Activated naive CD4-positive, alpha-beta T cell treated with anti-CD3 and anti-CD28 coated beads, Interleukin-2, amount 50 U/mL, for 72 hours (primary cell): ENCODE data around the gene COL18A1. TPM values are rescaled to one million over a fixed set of nuclear protein-coding genes. Genes with fewer than 3 reads are reported as not detected.

Source experiments
- ATAC-seq, 2 donors: fragments of 150-1000 bp; cut with Tn5 transposase; 2 replicates each; pipeline ENCODE4 v1.10.0; 2021; ENCODE audit warnings: mild to moderate bottlenecking in 2 of 2, moderate library complexity in 2 of 2
- DNase-seq, 2 donors: peaks; one replicate each; pipeline ENCODE4 v3.0.0; 2021 to 2022; ENCODE audit warnings: low spot score in 2 of 2
- H3K27ac Mint-ChIP-seq, 2 donors: one replicate each; pipeline ENCODE4 v1.8.0; 2022; ENCODE audit warnings: mild to moderate bottlenecking in 2 of 2, mixed read lengths in 2 of 2
- H3K36me3 Mint-ChIP-seq, 2 donors: one replicate each; pipeline ENCODE4 v1.8.0; 2022; ENCODE audit warnings: mixed read lengths in 2 of 2
- H3K9me3 Mint-ChIP-seq, 2 donors: one replicate each; pipeline ENCODE4 v1.8.0; 2022; ENCODE audit warnings: mixed read lengths in 2 of 2
- total RNA-seq, 2 donors: library from RNA; stranded (reverse); gene quantifications; one replicate each; pipeline ENCODE4 v1.2.3, GENCODE V29; 2022

The COL18A1 gene
- total RNA-seq, 2 donors from 2014 or later, result 4.3 to 22.3 TPM

GRCh38 chr21:45405271-45405818, 380 bp downstream of the COL18A1 start:
- peak in 1 of 2 donors; percentile 34 for DNase-seq
- Mint-ChIP-seq H3K36me3 (peaks cover 11 to 17% of the 10 kb centered on the region in 2 donors), H3K9me3 (peaks cover 4 to 7% of the 10 kb centered on the region in 2 donors), H3K27ac (no peak overlapping the region)
- ATAC-seq, result peak; percentile 38 to 51

GRCh38 chr21:45405819-45406762, 1.1 kb downstream of the COL18A1 start:
- Mint-ChIP-seq H3K27ac (peak overlapping the region in 1 of 2 donors; percentile 50), H3K36me3 (peaks cover 9 to 16% of the 10 kb centered on the region in 2 donors), H3K9me3 (peaks cover 3 to 6% of the 10 kb centered on the region in 2 donors)
- DNase-seq (no peak), ATAC-seq (peak; percentile 13 to 34)

- ATAC-seq (no peak), DNase-seq (no peak)
- Mint-ChIP-seq H3K9me3 (no peaks in the 10 kb centered on the region), H3K27ac (no peak overlapping the region), H3K36me3 (peaks cover under 1 to 7% of the 10 kb centered on the region in 2 donors)
Observed at GRCh38 chr21:45406801-45407628, 2.0 kb downstream of the COL18A1 start.

- Mint-ChIP-seq H3K9me3 (no peaks in the 10 kb centered on the region), H3K27ac (no peak overlapping the region), H3K36me3 (peaks cover 0 to 7% of the 10 kb centered on the region in 2 donors)
- ATAC-seq (no peak), DNase-seq (no peak)
Observed at GRCh38 chr21:45407629-45408247, 2.8 kb downstream of the COL18A1 start.

GRCh38 chr21:45408271-45408791, 3.4 kb downstream of the COL18A1 start:
- no peak overlapping the region for H3K27ac Mint-ChIP-seq
- ATAC-seq, result no peak
- no peak for DNase-seq
- H3K36me3 Mint-ChIP-seq, result peaks cover 0 to 7% of the 10 kb centered on the region in 2 donors
- no peaks in the 10 kb centered on the region for H3K9me3 Mint-ChIP-seq

GRCh38 chr21:45408801-45409261, 3.9 kb downstream of the COL18A1 start:
- ATAC-seq (no peak), DNase-seq (no peak)
- Mint-ChIP-seq H3K36me3 (peaks cover 0 to 5% of the 10 kb centered on the region in 2 donors), H3K27ac (no peak overlapping the region), H3K9me3 (no peaks in the 10 kb centered on the region)

GRCh38 chr21:45409466-45410150, 4.6 kb downstream of the COL18A1 start:
- Mint-ChIP-seq H3K36me3 (no peaks in the 10 kb centered on the region), H3K9me3 (no peaks in the 10 kb centered on the region)

GRCh38 chr21:45410151-45410864, 5.3 kb downstream of the COL18A1 start:
- Mint-ChIP-seq H3K36me3 (no peaks in the 10 kb centered on the region), H3K9me3 (no peaks in the 10 kb centered on the region), H3K27ac (no peak overlapping the region)
- DNase-seq (no peak), ATAC-seq (no peak)

More at GRCh38 chr21:45409466-45410150, 4.6 kb downstream of the COL18A1 start:
- H3K27ac Mint-ChIP-seq, result no peak overlapping the region
- no peak for ATAC-seq
- no peak for DNase-seq

GRCh38 chr21:45410865-45411809, 6.2 kb downstream of the COL18A1 start:
- Mint-ChIP-seq H3K27ac (no peak overlapping the region), H3K9me3 (no peaks in the 10 kb centered on the region)
- no peak for ATAC-seq

GRCh38 chr21:45411810-45412206, 6.8 kb downstream of the COL18A1 start:
- H3K27ac Mint-ChIP-seq, result no peak overlapping the region
- no peaks in the 10 kb centered on the region for H3K9me3 Mint-ChIP-seq
- no peaks in the 10 kb centered on the region for H3K36me3 Mint-ChIP-seq
- no peak for ATAC-seq
- DNase-seq, result no peak

More at GRCh38 chr21:45410865-45411809, 6.2 kb downstream of the COL18A1 start:
- DNase-seq, result no peak
- H3K36me3 Mint-ChIP-seq, result no peaks in the 10 kb centered on the region

GRCh38 chr21:45412491-45412890, 7.5 kb downstream of the COL18A1 start:
- H3K9me3 Mint-ChIP-seq, result no peaks in the 10 kb centered on the region

GRCh38 chr21:45412909-45413611, 8.1 kb downstream of the COL18A1 start:
- no peak for DNase-seq
- Mint-ChIP-seq H3K36me3 (no peaks in the 10 kb centered on the region), H3K9me3 (no peaks in the 10 kb centered on the region), H3K27ac (no peak overlapping the region)
- ATAC-seq, result no peak

More at GRCh38 chr21:45412491-45412890, 7.5 kb downstream of the COL18A1 start:
- H3K36me3 Mint-ChIP-seq, result no peaks in the 10 kb centered on the region
- ATAC-seq, result no peak
- no peak for DNase-seq
- H3K27ac Mint-ChIP-seq, result no peak overlapping the region

GRCh38 chr21:45413922-45414321, 9.0 kb downstream of the COL18A1 start:
- DNase-seq (no peak), ATAC-seq (no peak)
- Mint-ChIP-seq H3K9me3 (no peaks in the 10 kb centered on the region), H3K27ac (no peak overlapping the region), H3K36me3 (no peaks in the 10 kb centered on the region)
